WTC11 (cell line): ENCODE data around the gene RSPRY1. TPM values are rescaled to one million over a fixed set of nuclear protein-coding genes. Genes with fewer than 3 reads are reported as not detected.

Experiments
- ATAC-seq: fragments of 200-7000 bp; cut with Tn5 transposase; 2 replicates; pipeline ENCODE4 v1.10.0; 2021; ENCODE audit warnings: mild to moderate bottlenecking, moderate library complexity
- CTCF ChIA-PET: fragments of 300-600 bp; sonication (Branson Sonifier 250); formaldehyde crosslinking; loops from one replicate; lab custom pipeline; 2021; ENCODE audit warnings: antibody characterized with exemption; lab: Charles Lee
- POLR2A ChIA-PET: fragments of 350-600 bp; sonication (Branson Sonifier 250); formaldehyde crosslinking; loops from one replicate; lab custom pipeline; 2021; ENCODE audit warnings: antibody characterized with exemption; lab: Charles Lee
- DNase-seq: peaks from one replicate; pipeline ENCODE4 v3.0.0; 2021; ENCODE audit warnings: low spot score
- H3K27ac Mint-ChIP-seq: 2 replicates; pipeline ENCODE4 v1.8.0; 2021; ENCODE audit warnings: mixed read lengths
- H3K27me3 Mint-ChIP-seq: 2 replicates; pipeline ENCODE4 v1.8.0; 2021; ENCODE audit warnings: low read depth, mild to moderate bottlenecking, moderate library complexity, mixed read lengths
- H3K36me3 Mint-ChIP-seq: 2 replicates; pipeline ENCODE4 v1.8.0; 2021; ENCODE audit warnings: mixed read lengths
- H3K4me1 Mint-ChIP-seq: 2 replicates; pipeline ENCODE4 v1.8.0; 2022; ENCODE audit warnings: mixed read lengths
- H3K4me3 Mint-ChIP-seq: 2 replicates; pipeline ENCODE4 v1.8.0; 2021; ENCODE audit warnings: mild to moderate bottlenecking, moderate library complexity, mixed read lengths
- H3K9me3 Mint-ChIP-seq: 2 replicates; pipeline ENCODE4 v1.8.0; 2021; ENCODE audit warnings: mixed read lengths
- ATF1 ChIP-seq: sonication (generic); formaldehyde crosslinking; IDR thresholded peaks from 2 replicates; pipeline ENCODE4 v1.8.1; 2023; ENCODE audit warnings: mild to moderate bottlenecking, moderate library complexity, missing genetic modification reagents
- CBFB ChIP-seq: sonication (generic); formaldehyde crosslinking; IDR thresholded peaks from 2 replicates; pipeline ENCODE4 v1.8.1; 2022; ENCODE audit warnings: mild to moderate bottlenecking, low read depth, missing genetic modification reagents
- CREB1 ChIP-seq: sonication (generic); formaldehyde crosslinking; IDR thresholded peaks from 2 replicates; pipeline ENCODE4 v1.8.0; 2023; ENCODE audit warnings: mild to moderate bottlenecking, missing genetic modification reagents
- CTCF ChIP-seq: fragments of 200-600 bp; IDR thresholded peaks from 2 replicates; pipeline ENCODE4 v1.8.0; 2022; ENCODE audit warnings: antibody characterized with exemption
- E2F1 ChIP-seq: sonication (generic); formaldehyde crosslinking; IDR thresholded peaks from 2 replicates; pipeline ENCODE4 v1.8.0; 2022; ENCODE audit warnings: mild to moderate bottlenecking, missing genetic modification reagents
- E2F5 ChIP-seq: sonication (generic); formaldehyde crosslinking; IDR thresholded peaks from 2 replicates; pipeline ENCODE4 v1.8.1; 2022; ENCODE audit warnings: mild to moderate bottlenecking, moderate library complexity, missing genetic modification reagents
- KAT7 ChIP-seq: sonication (generic); formaldehyde crosslinking; IDR thresholded peaks from 2 replicates; pipeline ENCODE4 v1.8.1; 2023; ENCODE audit warnings: missing genetic modification reagents, mild to moderate bottlenecking, borderline replicate concordance
- MAX ChIP-seq: sonication (generic); formaldehyde crosslinking; IDR thresholded peaks from 2 replicates; pipeline ENCODE4 v1.8.0; 2022; ENCODE audit warnings: mild to moderate bottlenecking, missing genetic modification reagents
- MXD4 ChIP-seq: fragments of 250-450 bp; sonication (Bioruptor Pico); IDR thresholded peaks from 2 replicates; pipeline ENCODE4 v1.8.0; 2021; ENCODE audit warnings: mild to moderate bottlenecking, moderate library complexity, borderline replicate concordance
- NFATC4 ChIP-seq: fragments of 250-450 bp; sonication (Bioruptor Pico); IDR thresholded peaks from 2 replicates; pipeline ENCODE4 v1.9.0; 2021; ENCODE audit warnings: mild to moderate bottlenecking
- OVOL2 ChIP-seq: fragments of 250-450 bp; sonication (Bioruptor Pico); IDR thresholded peaks from 2 replicates; pipeline ENCODE4 v1.9.0; 2021; ENCODE audit warnings: mild to moderate bottlenecking, borderline replicate concordance
- SP1 ChIP-seq: sonication (generic); formaldehyde crosslinking; conservative IDR thresholded peaks from 2 replicates; pipeline ENCODE4 v1.8.1; 2022; ENCODE audit warnings: missing genetic modification reagents
- USF2 ChIP-seq: sonication (generic); formaldehyde crosslinking; IDR thresholded peaks from 2 replicates; pipeline ENCODE4 v1.8.1; 2023; ENCODE audit warnings: mild to moderate bottlenecking, missing genetic modification reagents, moderate library complexity
- ZMAT4 ChIP-seq: fragments of 250-450 bp; sonication (Bioruptor Pico); IDR thresholded peaks from 2 replicates; pipeline ENCODE4 v1.9.0; 2021; ENCODE audit warnings: mild to moderate bottlenecking
- ZNF121 ChIP-seq: sonication (generic); formaldehyde crosslinking; IDR thresholded peaks from 2 replicates; pipeline ENCODE4 v1.8.0; 2023; ENCODE audit warnings: missing genetic modification reagents
- ZNF138 ChIP-seq: sonication (generic); formaldehyde crosslinking; conservative IDR thresholded peaks from 2 replicates; pipeline ENCODE4 v1.8.1; 2022; ENCODE audit warnings: mild to moderate bottlenecking, moderate library complexity, missing genetic modification reagents
- ZNF281 ChIP-seq: sonication (generic); formaldehyde crosslinking; IDR thresholded peaks from 2 replicates; pipeline ENCODE4 v1.8.0; 2023; ENCODE audit warnings: mild to moderate bottlenecking, missing genetic modification reagents
- total RNA-seq: library from RNA; stranded (reverse); gene quantifications from 3 replicates; pipeline ENCODE4 v1.2.3, GENCODE V29; 2021

Gene RSPRY1
- total RNA-seq, 1 experiment from 2014 or later, result 26.8 TPM

- ATAC-seq, result peak; percentile 66
- H3K36me3 Mint-ChIP-seq, result no peaks in the 10 kb centered on the region
- H3K9me3 Mint-ChIP-seq, result no peaks in the 10 kb centered on the region
- peaks cover 6% of the 10 kb centered on the region for H3K4me1 Mint-ChIP-seq
- peak overlapping the region; percentile 87 for H3K4me3 Mint-ChIP-seq
- CTCF ChIA-PET, result interaction anchor here (1.1 to 2.7 kb wide), 2 partner anchors 40 to 132 kb away, joined by 3 to 7 read pairs; partner anchors contain the start of gene ARL2BP
- TF ChIP-seq SP1 (CRISPR knock-in tag) (no peak), KAT7 (no peak), E2F5 (CRISPR knock-in tag) (no peak), ZNF121 (CRISPR knock-in tag) (no peak), CBFB (CRISPR knock-in tag) (no peak), CTCF (no peak)
- POLR2A ChIA-PET, result no interaction called here
- DNase-seq, result no peak
- H3K27me3 Mint-ChIP-seq, result peaks cover 44% of the 10 kb centered on the region
- no peak overlapping the region for H3K27ac Mint-ChIP-seq
These were observed 98.8 kb downstream of the RSPRY1 start for GRCh38 chr16:57284952-57285363.

- Mint-ChIP-seq H3K27ac (no peak overlapping the region), H3K27me3 (peaks cover 44% of the 10 kb centered on the region), H3K4me3 (peak overlapping the region; percentile 87), H3K36me3 (no peaks in the 10 kb centered on the region), H3K9me3 (no peaks in the 10 kb centered on the region), H3K4me1 (peaks cover 4% of the 10 kb centered on the region)
- ATAC-seq (no peak), DNase-seq (no peak)
- TF ChIP-seq ZMAT4 (CRISPR knock-in tag), result no peak
- no peak for TF ChIP-seq ZNF281 (CRISPR knock-in tag)
- no peak for TF ChIP-seq USF2 (CRISPR knock-in tag)
- TF ChIP-seq ATF1 (CRISPR knock-in tag), result no peak
- no peak for TF ChIP-seq MAX (CRISPR knock-in tag)
- no peak for TF ChIP-seq E2F1 (CRISPR knock-in tag)
- no peak for TF ChIP-seq ZNF138 (CRISPR knock-in tag)
- TF ChIP-seq OVOL2, result no peak
- TF ChIP-seq CREB1 (CRISPR knock-in tag), result no peak
- TF ChIP-seq MXD4 (CRISPR knock-in tag), result no peak
- no peak for TF ChIP-seq NFATC4 (CRISPR knock-in tag)
- ChIA-PET CTCF (interaction anchor here (1.1 to 2.7 kb wide), 2 partner anchors 40 to 131 kb away, joined by 3 to 7 read pairs; partner anchors contain the start of gene ARL2BP), POLR2A (no interaction called here)
These were observed 99.2 kb downstream of the RSPRY1 start for GRCh38 chr16:57285379-57285778.
